GM12873 (cell line): ENCODE measurements around the gene MYOZ2.

Experiments
- CTCF ChIP-seq: IDR thresholded peaks from 2 replicates; pipeline ENCODE4 v1.5.1; 2012; ENCODE audit warnings: low read depth, mild to moderate bottlenecking, moderate library complexity, low read length, control low read depth; ENCODE audit not compliant: insufficient read depth; ENCODE audit errors: missing control alignments

Gene MYOZ2

GRCh38 chr4:119130365-119131065 is 5.1 kb upstream of the MYOZ2 start:
- TF ChIP-seq CTCF: no peak

- TF ChIP-seq CTCF: no peak
These were observed 4.5 kb upstream of the MYOZ2 start for GRCh38 chr4:119131164-119131563.

GRCh38 chr4:119132306-119132705 is 3.3 kb upstream of the MYOZ2 start:
- TF ChIP-seq CTCF: no peak

- no peak for TF ChIP-seq CTCF
These were observed 914 bp downstream of the MYOZ2 start for GRCh38 chr4:119136546-119136945.

GRCh38 chr4:119138046-119138445 is 2.4 kb downstream of the MYOZ2 start:
- TF ChIP-seq CTCF: no peak

- TF ChIP-seq CTCF: no peak
These were observed 3.7 kb downstream of the MYOZ2 start for GRCh38 chr4:119139311-119139710.

GRCh38 chr4:119139822-119140252 is 4.2 kb downstream of the MYOZ2 start:
- TF ChIP-seq CTCF: no peak

- TF ChIP-seq CTCF: no peak
These were observed 7.2 kb downstream of the MYOZ2 start for GRCh38 chr4:119142833-119143232.
